Erythroblast (primary cell): Measurements from ENCODE around the gene SELL.

Source experiments
- GATA1 ChIP-seq: IDR thresholded peaks from 2 replicates; pipeline ENCODE4 v1.6.1; 2011; ENCODE audit warnings: low read depth, mild to moderate bottlenecking, control low read depth, low read length, moderate library complexity
- POLR2A ChIP-seq: IDR thresholded peaks from 2 replicates; pipeline ENCODE4 v1.6.1; 2011; ENCODE audit warnings: mild to moderate bottlenecking, low read length

- TF ChIP-seq POLR2A (no peak), GATA1 (no peak)
Measured at GRCh38 chr1:169690489-169690888, 20.9 kb downstream of the SELL start.
